Psoas muscle (tissue), 8 donors: Measurements from ENCODE around the gene ANGEL2. TPM values are rescaled to one million over a fixed set of nuclear protein-coding genes. Genes with fewer than 3 reads are reported as not detected.
A peak's percentile ranks its signal among the peaks of the same experiment; 100 is the strongest.

Source experiments
- ATAC-seq, 4 donors: fragments of 200-7000 bp; cut with Tn5 transposase; one replicate each; pipeline ENCODE4 v1.9.1; 2020; ENCODE audit warnings: moderate library complexity in 3 of 4, mild to moderate bottlenecking in 2 of 4
- DNase-seq, 2 donors: peaks; one replicate each; pipeline ENCODE4 v3.0.0-alpha.2; 2020
- H3K27ac ChIP-seq: fragments of 200-600 bp; one replicate; pipeline ENCODE4 v1.8.0; 2022
- H3K27me3 ChIP-seq, 3 donors: fragments of 200-600 bp in 1 of 3; one replicate each; pipeline versions ENCODE4 v1.6.1 to v1.8.0; 2013 to 2022; ENCODE audit warnings: low read length in 2 of 3, mild to moderate bottlenecking in 2 of 3, moderate library complexity in 1 of 3; ENCODE audit not compliant: insufficient read depth in 3 of 3
- H3K36me3 ChIP-seq, 2 donors: fragments of 200-600 bp in 1 of 2; one replicate each; pipeline versions ENCODE4 v1.6.1 to v1.8.0; 2013 to 2022; ENCODE audit warnings: low read depth in 1 of 2, mild to moderate bottlenecking in 1 of 2, moderate library complexity in 1 of 2; ENCODE audit not compliant: insufficient read depth in 1 of 2
- H3K4me1 ChIP-seq: fragments of 200-600 bp; one replicate; pipeline ENCODE4 v1.8.0; 2022
- H3K4me3 ChIP-seq: fragments of 200-600 bp; one replicate; pipeline ENCODE4 v1.8.0; 2022; ENCODE audit warnings: mild to moderate bottlenecking
- H3K9me3 ChIP-seq: fragments of 200-600 bp; one replicate; pipeline ENCODE4 v1.8.0; 2022
- CTCF ChIP-seq: fragments of 200-600 bp; IDR thresholded peaks from one replicate; pipeline ENCODE4 v1.8.0; 2022; ENCODE audit warnings: antibody characterized with exemption
- WGBS, 3 donors: extraction: QIAGEN DNeasy Blood & Tissue Kit; methylation state at CpG; one replicate each; pipeline versions ENCODE4 v1.1.6 to v1.1.7; 2013; 5-methylcytosine and 5-hydroxymethylcytosine counted together
- intact Hi-C, 2 donors: fragments of 100-400 bp; cut with DNase I; formaldehyde crosslinking; loops; one replicate each; pipeline versions ENCODE4 v1.11.0 to v1.14.2; 2022
- polyA plus RNA-seq, 3 donors: library from polyadenylated mRNA; stranded (reverse); fragments of 200-250 nt; gene quantifications; one replicate each; pipeline ENCODE4 v1.2.3, GENCODE V29; 2013
- total RNA-seq, 4 donors: library from RNA; stranded (reverse); fragmentation: NEBNext Ultra II Directional in 2 of 4; extraction: Animal tissue kit (Norgen Biotek cat#: 25700) in 2 of 4; gene quantifications; one replicate each; pipeline versions ENCODE4 v1.2.1 to v1.2.4, GENCODE V29; 2021 to 2023
- donor health status: healthy with polysubstance abuse.
- donor health status: DM: no; HTN: no; CAD: no; lungs with moderate emphysema.
- donor health status: Bipolar disorder and iron deficiency.
- donor health status: healthy.
- donor health status: DM: yes; HTN: yes; CAD: no.
- donor health status: DM: no; HTN: no; CAD: no.
- donor health status: DM: no; HTN: no; CAD: no.
- donor health status: DM: yes; HTN: yes; CAD: no.

The ANGEL2 gene
- total and polyA plus RNA-seq, 7 donors: 7.3 to 24.9 (median 18.2) TPM

GRCh38 chr1:212979340-212980122, 36.1 kb downstream of the ANGEL2 start:
- Histone ChIP-seq H3K4me1 (peaks cover 45% of the 10 kb centered on the region), H3K4me3 (peak overlapping the region; percentile 1), H3K9me3 (no peaks in the 10 kb centered on the region), H3K27ac (peak overlapping the region; percentile 86), H3K27me3 (no peaks in the 10 kb centered on the region), H3K36me3 (no peaks in the 10 kb centered on the region)
- intact Hi-C loops: loop anchor here in 1 of 2 donors (5.0 to 10.0 kb wide), 2 partner anchors 122 to 505 kb away; partner anchors contain the start of gene FLVCR1
- DNase-seq: no peak
- WGBS, 3 donors: 28 to 37% (median 28%) methylated on average over 14 of the region's 14 CpGs
- peak; percentile 56 to 66 (median 60) for ATAC-seq
- no peak for TF ChIP-seq CTCF

GRCh38 chr1:212977781-212978645, 37.7 kb downstream of the ANGEL2 start:
- no peak for ATAC-seq
- H3K4me1 ChIP-seq: peaks cover 44% of the 10 kb centered on the region
- H3K36me3 ChIP-seq: no peaks in the 10 kb centered on the region
- no peak overlapping the region for H3K27ac ChIP-seq
- no peak for DNase-seq
- H3K4me3 ChIP-seq: no peak overlapping the region
- no peak for TF ChIP-seq CTCF
- WGBS, 3 donors: 82 to 86% (median 85%) methylated on average over 16 of the region's 16 CpGs
- intact Hi-C loops: no loop called here
- H3K9me3 ChIP-seq: no peaks in the 10 kb centered on the region
- no peaks in the 10 kb centered on the region for H3K27me3 ChIP-seq

GRCh38 chr1:212976586-212976985, 39.1 kb downstream of the ANGEL2 start:
- DNase-seq: no peak
- no peaks in the 10 kb centered on the region for H3K27me3 ChIP-seq
- ATAC-seq: no peak
- WGBS, 3 donors: 93 to 94% (median 94%) methylated on average over 9 of the region's 9 CpGs
- H3K27ac ChIP-seq: no peak overlapping the region
- TF ChIP-seq CTCF: no peak
- intact Hi-C loops: no loop called here
- H3K9me3 ChIP-seq: no peaks in the 10 kb centered on the region
- peaks cover 32% of the 10 kb centered on the region for H3K4me1 ChIP-seq
- H3K4me3 ChIP-seq: no peak overlapping the region
- no peaks in the 10 kb centered on the region for H3K36me3 ChIP-seq

GRCh38 chr1:212975111-212975918, 40.4 kb downstream of the ANGEL2 start:
- ATAC-seq: no peak
- no peak for TF ChIP-seq CTCF
- intact Hi-C loops: no loop called here
- no peaks in the 10 kb centered on the region for H3K27me3 ChIP-seq
- WGBS, 3 donors: 85 to 91% (median 90%) methylated on average over 10 of the region's 10 CpGs
- peaks cover 22% of the 10 kb centered on the region for H3K4me1 ChIP-seq
- H3K27ac ChIP-seq: no peak overlapping the region
- no peaks in the 10 kb centered on the region for H3K36me3 ChIP-seq
- no peak for DNase-seq
- no peak overlapping the region for H3K4me3 ChIP-seq
- no peaks in the 10 kb centered on the region for H3K9me3 ChIP-seq
